Measurements from ENCODE around the gene PRKG1.

PRKG1 gene

DNA sequence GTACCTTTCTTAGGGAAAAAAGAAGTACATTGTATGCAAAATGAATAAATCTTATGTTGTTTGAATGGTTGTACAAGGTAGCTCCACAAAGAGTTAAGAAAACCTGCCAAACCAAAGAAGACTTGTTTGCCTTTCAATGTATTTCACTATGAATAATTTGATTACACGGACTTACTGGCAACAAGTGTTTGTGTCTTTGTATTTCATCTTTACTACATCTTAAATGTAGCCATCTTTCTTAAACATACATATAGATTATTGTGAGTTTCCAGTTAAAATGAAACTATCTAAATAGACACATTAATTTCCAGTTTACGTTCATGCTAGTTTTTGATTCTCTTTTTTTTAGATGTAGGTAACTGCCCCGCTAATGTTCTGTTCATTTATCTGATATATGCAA, 2.8 kb downstream of the PRKG1 start:
- Histone ChIP-seq H3K27ac (ENCODE audit: low read depth, low read length) (no peak overlapping the region), H2AFZ (ENCODE audit: low read depth, low read length, severe bottlenecking) (no peak overlapping the region), H3F3A (ENCODE audit: insufficient read depth) (no peaks in the 10 kb centered on the region), H3K9me2 (replicated peaks; ENCODE audit: insufficient read depth, low read length) (no peaks in the 10 kb centered on the region), H3K36me3 (ENCODE audit: low read length) (no peaks in the 10 kb centered on the region), H3K79me2 (ENCODE audit: insufficient read depth, low read length) (no peaks in the 10 kb centered on the region), H3K9ac (ENCODE audit: low read length) (no peak overlapping the region), H3K27me3 (ENCODE audit: low read length) (no peaks in the 10 kb centered on the region), H3K9me3 (ENCODE audit: insufficient read depth, low read length) (no peaks in the 10 kb centered on the region), H3K4me3 (ENCODE audit: insufficient read depth, low read length, poor library complexity, severe bottlenecking) (no peak overlapping the region), H3K4me2 (ENCODE audit: low read depth, low read length, poor library complexity, severe bottlenecking) (no peak overlapping the region), H4K20me1 (ENCODE audit: low read depth, low read length) (no peaks in the 10 kb centered on the region)
- TF ChIP-seq EZH2phosphoT487 (conservative IDR thresholded peaks at IDR 0.05; ENCODE audit: low read length) = no peak

DNA sequence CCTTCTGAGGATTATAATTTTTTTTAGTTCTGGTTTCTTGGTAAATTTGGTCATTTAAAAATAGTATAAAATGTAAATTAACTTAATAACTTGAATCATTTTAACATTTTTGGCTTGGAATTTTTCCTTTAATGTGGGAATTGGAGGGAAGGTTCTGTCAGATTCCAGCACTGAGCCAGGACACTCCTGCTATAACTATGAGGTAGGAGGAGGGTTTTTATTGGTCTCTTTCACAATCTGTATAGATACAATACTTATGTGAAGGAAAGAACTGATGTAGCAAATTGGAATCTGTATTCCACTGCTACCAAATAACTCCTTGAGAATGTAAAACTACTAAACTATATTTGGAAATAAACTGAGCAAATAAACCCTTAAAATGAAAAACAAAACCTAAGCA, 3.2 kb downstream of the PRKG1 start:
- Histone ChIP-seq H3K9ac (ENCODE audit: low read length) (no peak overlapping the region), H2AFZ (ENCODE audit: low read depth, low read length, severe bottlenecking) (no peak overlapping the region), H3K27ac (ENCODE audit: low read depth, low read length) (no peak overlapping the region), H3K27me3 (ENCODE audit: low read length) (no peaks in the 10 kb centered on the region), H3K9me2 (replicated peaks; ENCODE audit: insufficient read depth, low read length) (no peaks in the 10 kb centered on the region), H3K4me2 (ENCODE audit: low read depth, low read length, poor library complexity, severe bottlenecking) (no peak overlapping the region), H3K9me3 (ENCODE audit: insufficient read depth, low read length) (no peaks in the 10 kb centered on the region), H3F3A (ENCODE audit: insufficient read depth) (no peaks in the 10 kb centered on the region), H4K20me1 (ENCODE audit: low read depth, low read length) (no peaks in the 10 kb centered on the region), H3K79me2 (ENCODE audit: insufficient read depth, low read length) (no peaks in the 10 kb centered on the region), H3K4me3 (ENCODE audit: insufficient read depth, low read length, poor library complexity, severe bottlenecking) (no peak overlapping the region), H3K36me3 (ENCODE audit: low read length) (no peaks in the 10 kb centered on the region)
- TF ChIP-seq, protein P1, sequence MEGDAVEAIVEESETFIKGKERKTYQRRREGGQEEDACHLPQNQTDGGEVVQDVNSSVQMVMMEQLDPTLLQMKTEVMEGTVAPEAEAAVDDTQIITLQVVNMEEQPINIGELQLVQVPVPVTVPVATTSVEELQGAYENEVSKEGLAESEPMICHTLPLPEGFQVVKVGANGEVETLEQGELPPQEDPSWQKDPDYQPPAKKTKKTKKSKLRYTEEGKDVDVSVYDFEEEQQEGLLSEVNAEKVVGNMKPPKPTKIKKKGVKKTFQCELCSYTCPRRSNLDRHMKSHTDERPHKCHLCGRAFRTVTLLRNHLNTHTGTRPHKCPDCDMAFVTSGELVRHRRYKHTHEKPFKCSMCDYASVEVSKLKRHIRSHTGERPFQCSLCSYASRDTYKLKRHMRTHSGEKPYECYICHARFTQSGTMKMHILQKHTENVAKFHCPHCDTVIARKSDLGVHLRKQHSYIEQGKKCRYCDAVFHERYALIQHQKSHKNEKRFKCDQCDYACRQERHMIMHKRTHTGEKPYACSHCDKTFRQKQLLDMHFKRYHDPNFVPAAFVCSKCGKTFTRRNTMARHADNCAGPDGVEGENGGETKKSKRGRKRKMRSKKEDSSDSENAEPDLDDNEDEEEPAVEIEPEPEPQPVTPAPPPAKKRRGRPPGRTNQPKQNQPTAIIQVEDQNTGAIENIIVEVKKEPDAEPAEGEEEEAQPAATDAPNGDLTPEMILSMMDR (IDR thresholded peaks at IDR 0.05; ENCODE audit: insufficient read depth, low read length, poor library complexity, severe bottlenecking) = no peak
- no peak for TF ChIP-seq EZH2phosphoT487 (conservative IDR thresholded peaks at IDR 0.05; ENCODE audit: low read length)

DNA sequence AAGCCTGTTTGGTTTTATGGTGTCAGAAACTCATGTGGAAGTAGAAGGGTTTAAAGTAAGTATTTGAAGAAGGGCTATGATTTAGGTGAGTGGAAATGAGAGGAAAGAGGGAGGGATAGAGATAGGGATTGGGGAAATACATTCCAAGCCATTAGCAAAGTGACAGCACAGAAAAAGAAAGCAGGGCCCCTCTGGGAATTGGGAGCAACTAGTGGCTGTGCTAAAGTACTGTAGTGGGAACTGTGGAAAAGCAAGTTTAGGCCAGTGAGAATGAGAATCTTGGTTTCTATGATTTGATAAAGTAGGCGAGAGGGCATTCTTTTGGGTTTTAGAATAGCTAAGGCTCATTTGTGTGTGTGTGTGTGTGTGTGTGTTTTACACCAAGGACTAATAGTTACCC, 5.0 kb downstream of the PRKG1 start:
- Histone ChIP-seq H3F3A (ENCODE audit: insufficient read depth) (no peaks in the 10 kb centered on the region), H2AFZ (ENCODE audit: low read depth, low read length, severe bottlenecking) (no peak overlapping the region), H3K79me2 (ENCODE audit: insufficient read depth, low read length) (no peaks in the 10 kb centered on the region), H3K36me3 (ENCODE audit: low read length) (no peaks in the 10 kb centered on the region), H3K27me3 (ENCODE audit: low read length) (no peaks in the 10 kb centered on the region), H4K20me1 (ENCODE audit: low read depth, low read length) (no peaks in the 10 kb centered on the region; the same call in 1 of the 2 replicates), H3K4me2 (ENCODE audit: low read depth, low read length, poor library complexity, severe bottlenecking) (no peak overlapping the region), H3K4me3 (ENCODE audit: insufficient read depth, low read length, poor library complexity, severe bottlenecking) (no peak overlapping the region), H3K9me2 (replicated peaks; ENCODE audit: insufficient read depth, low read length) (no peaks in the 10 kb centered on the region), H3K9me3 (ENCODE audit: insufficient read depth, low read length) (no peaks in the 10 kb centered on the region), H3K27ac (ENCODE audit: low read depth, low read length) (no peak overlapping the region), H3K9ac (ENCODE audit: low read length) (no peak overlapping the region)
- TF ChIP-seq, protein P1 (IDR thresholded peaks at IDR 0.05; ENCODE audit: insufficient read depth, low read length, poor library complexity, severe bottlenecking) = no peak
- TF ChIP-seq EZH2phosphoT487 (conservative IDR thresholded peaks at IDR 0.05; ENCODE audit: low read length) = no peak

DNA sequence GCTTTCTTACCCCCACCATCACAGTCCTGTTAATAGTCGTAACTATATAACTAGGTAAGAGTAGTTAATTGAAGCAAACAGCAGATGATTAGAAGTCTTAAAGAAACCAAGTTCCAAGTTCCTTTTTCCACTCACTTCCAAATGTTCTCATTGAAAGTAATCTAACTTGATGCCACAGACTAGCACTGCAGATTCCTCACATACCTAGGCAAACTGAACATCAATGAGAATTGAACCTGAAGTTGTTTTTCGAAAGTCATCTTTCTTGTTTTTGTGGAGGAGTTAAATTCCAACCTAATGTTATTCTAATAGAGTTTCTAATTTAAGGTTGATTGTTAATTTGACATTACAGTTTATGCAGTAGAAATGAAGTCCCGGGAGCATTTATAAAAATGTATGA, 5.5 kb downstream of the PRKG1 start:
- H3F3A ChIP-seq (ENCODE audit: insufficient read depth) = no peaks in the 10 kb centered on the region
- H3K9ac ChIP-seq (ENCODE audit: low read length) = no peak overlapping the region
- no peak overlapping the region for H3K4me3 ChIP-seq (ENCODE audit: insufficient read depth, low read length, poor library complexity, severe bottlenecking)
- no peaks in the 10 kb centered on the region for H3K79me2 ChIP-seq (ENCODE audit: insufficient read depth, low read length)
- no peaks in the 10 kb centered on the region for H3K36me3 ChIP-seq (ENCODE audit: low read length)
- TF ChIP-seq EZH2phosphoT487 (conservative IDR thresholded peaks at IDR 0.05; ENCODE audit: low read length) = no peak
- TF ChIP-seq, protein P1 (IDR thresholded peaks at IDR 0.05; ENCODE audit: insufficient read depth, low read length, poor library complexity, severe bottlenecking) = no peak
- no peak overlapping the region for H3K4me2 ChIP-seq (ENCODE audit: low read depth, low read length, poor library complexity, severe bottlenecking)
- no peaks in the 10 kb centered on the region for H3K27me3 ChIP-seq (ENCODE audit: low read length)
- no peaks in the 10 kb centered on the region for H3K9me3 ChIP-seq (ENCODE audit: insufficient read depth, low read length)
- no peak overlapping the region for H2AFZ ChIP-seq (ENCODE audit: low read depth, low read length, severe bottlenecking)
- no peaks in the 10 kb centered on the region; the same call in 1 of the 2 replicates for H4K20me1 ChIP-seq (ENCODE audit: low read depth, low read length)
- H3K9me2 ChIP-seq (replicated peaks; ENCODE audit: insufficient read depth, low read length) = no peaks in the 10 kb centered on the region
- no peak overlapping the region for H3K27ac ChIP-seq (ENCODE audit: low read depth, low read length)
